Keratinocyte (primary cell): ENCODE data around the gene OR2M2.

ENCODE experiments used
- EZH2 ChIP-seq: IDR thresholded peaks from one replicate; pipeline ENCODE4 v1.6.1; 2012; ENCODE audit warnings: inconsistent platforms, mild to moderate bottlenecking, low read length, moderate library complexity
- TF ChIP-seq, protein P1 (sequence below), 3 experiments: IDR thresholded peaks in 1 of 3; conservative IDR thresholded peaks in 1 of 3; optimal IDR thresholded peaks in 1 of 3; 2 replicates in 2 of 3; 3 replicates in 1 of 3; pipeline versions ENCODE3 to v1.5.1; 2011; ENCODE audit warnings: low read length in 3 of 3, mild to moderate bottlenecking in 3 of 3, moderate library complexity in 2 of 3, control low read depth in 1 of 3, inconsistent platforms in 1 of 3; ENCODE audit not compliant: insufficient read depth in 2 of 3; ENCODE audit errors: extremely low read depth in 1 of 3

DNA sequence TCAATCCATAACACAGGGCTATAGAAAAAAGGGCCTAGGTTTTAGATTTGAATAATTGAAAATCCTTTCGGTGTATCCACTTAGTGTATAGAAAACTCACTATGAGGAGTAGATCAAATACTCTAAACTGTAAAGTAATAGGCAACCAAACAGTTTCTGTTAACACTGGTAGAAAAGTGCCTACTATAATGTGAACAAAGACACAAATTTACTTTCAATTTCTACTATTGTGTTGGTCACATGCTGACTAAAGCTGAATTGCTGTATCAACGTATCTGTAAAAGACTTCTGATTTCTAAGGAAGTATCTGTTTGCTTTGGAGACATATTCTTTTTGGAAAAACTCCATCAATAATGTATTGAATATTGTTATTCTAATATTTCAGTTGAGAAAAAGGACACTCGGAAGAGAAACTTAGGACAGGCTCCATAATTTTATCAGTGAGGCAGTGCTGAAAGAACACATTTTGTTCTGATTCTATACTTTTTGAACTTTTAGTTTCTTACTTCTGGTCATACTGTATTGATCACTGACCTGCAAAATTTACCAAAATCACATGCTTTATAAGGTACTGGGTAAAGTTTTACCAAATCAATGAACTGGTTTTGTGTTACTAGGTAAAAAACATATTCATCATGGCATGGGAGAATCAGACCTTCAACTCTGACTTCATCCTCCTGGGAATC lies 30.0 kb upstream of the OR2M2 start, which contains the start of gene OR2M5:
- TF ChIP-seq, protein P1, sequence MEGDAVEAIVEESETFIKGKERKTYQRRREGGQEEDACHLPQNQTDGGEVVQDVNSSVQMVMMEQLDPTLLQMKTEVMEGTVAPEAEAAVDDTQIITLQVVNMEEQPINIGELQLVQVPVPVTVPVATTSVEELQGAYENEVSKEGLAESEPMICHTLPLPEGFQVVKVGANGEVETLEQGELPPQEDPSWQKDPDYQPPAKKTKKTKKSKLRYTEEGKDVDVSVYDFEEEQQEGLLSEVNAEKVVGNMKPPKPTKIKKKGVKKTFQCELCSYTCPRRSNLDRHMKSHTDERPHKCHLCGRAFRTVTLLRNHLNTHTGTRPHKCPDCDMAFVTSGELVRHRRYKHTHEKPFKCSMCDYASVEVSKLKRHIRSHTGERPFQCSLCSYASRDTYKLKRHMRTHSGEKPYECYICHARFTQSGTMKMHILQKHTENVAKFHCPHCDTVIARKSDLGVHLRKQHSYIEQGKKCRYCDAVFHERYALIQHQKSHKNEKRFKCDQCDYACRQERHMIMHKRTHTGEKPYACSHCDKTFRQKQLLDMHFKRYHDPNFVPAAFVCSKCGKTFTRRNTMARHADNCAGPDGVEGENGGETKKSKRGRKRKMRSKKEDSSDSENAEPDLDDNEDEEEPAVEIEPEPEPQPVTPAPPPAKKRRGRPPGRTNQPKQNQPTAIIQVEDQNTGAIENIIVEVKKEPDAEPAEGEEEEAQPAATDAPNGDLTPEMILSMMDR (optimal IDR thresholded peaks at IDR 0.05 in 1 of 3, IDR thresholded peaks at IDR 0.05 in 1 of 3, conservative IDR thresholded peaks at IDR 0.05 in 1 of 3; ENCODE audit: extremely low read depth in 1 of 3, insufficient read depth in 2 of 3, low read length in 3 of 3): no peak
- TF ChIP-seq EZH2: no peak
